Upper lobe of left lung (tissue), 4 donors: ENCODE results near the gene SSRP1.

Experiments
- EP300 ChIP-seq, 4 donors: sonication (generic); formaldehyde crosslinking; IDR thresholded peaks; one replicate each; pipeline ENCODE4 v1.5.1; 2017; ENCODE audit warnings: antibody characterized with exemption in 4 of 4, control low read depth in 2 of 4
- POLR2A ChIP-seq, 4 donors: fragments of 450-650 bp; IDR thresholded peaks; one replicate each; pipeline ENCODE4 v1.5.1; 2016 to 2017; ENCODE audit warnings: antibody characterized with exemption in 4 of 4, mild to moderate bottlenecking in 2 of 4
- POLR2AphosphoS5 ChIP-seq, 2 donors: sonication (generic); formaldehyde crosslinking; IDR thresholded peaks; one replicate each; pipeline ENCODE4 v1.5.1; 2017; ENCODE audit warnings: antibody characterized with exemption in 2 of 2
- TF ChIP-seq, protein P1 (sequence below), 6 experiments: fragments of 450-650 bp in 4 of 6; fragments of 200-600 bp in 2 of 6; sonication (generic) in 2 of 6; IDR thresholded peaks; one replicate each; pipeline ENCODE4 v1.5.1; 2016 to 2019; ENCODE audit warnings: antibody characterized with exemption in 6 of 6

DNA sequence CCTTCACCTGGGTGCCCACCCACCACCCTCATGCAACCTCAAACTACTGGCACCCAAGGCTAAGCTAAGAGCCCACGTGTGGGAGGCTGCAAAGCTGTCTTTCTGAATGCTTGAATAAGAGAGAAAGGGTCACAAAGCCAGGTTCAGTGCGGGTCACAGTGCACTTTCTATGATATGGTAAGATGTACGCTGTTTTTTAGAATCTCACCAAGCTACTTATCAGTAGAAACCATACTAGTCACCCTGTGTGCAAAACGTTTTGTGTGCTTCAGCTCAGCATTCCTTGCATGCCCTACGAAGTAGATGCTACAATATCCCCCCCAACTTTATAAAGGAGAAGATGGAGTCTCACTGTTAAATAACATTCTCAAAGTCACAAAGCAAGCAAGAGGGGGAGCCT is 17.3 kb upstream of the SSRP1 start:
- no peak for TF ChIP-seq POLR2AphosphoS5 (IDR thresholded peaks at IDR 0.05)
- TF ChIP-seq, protein P1, sequence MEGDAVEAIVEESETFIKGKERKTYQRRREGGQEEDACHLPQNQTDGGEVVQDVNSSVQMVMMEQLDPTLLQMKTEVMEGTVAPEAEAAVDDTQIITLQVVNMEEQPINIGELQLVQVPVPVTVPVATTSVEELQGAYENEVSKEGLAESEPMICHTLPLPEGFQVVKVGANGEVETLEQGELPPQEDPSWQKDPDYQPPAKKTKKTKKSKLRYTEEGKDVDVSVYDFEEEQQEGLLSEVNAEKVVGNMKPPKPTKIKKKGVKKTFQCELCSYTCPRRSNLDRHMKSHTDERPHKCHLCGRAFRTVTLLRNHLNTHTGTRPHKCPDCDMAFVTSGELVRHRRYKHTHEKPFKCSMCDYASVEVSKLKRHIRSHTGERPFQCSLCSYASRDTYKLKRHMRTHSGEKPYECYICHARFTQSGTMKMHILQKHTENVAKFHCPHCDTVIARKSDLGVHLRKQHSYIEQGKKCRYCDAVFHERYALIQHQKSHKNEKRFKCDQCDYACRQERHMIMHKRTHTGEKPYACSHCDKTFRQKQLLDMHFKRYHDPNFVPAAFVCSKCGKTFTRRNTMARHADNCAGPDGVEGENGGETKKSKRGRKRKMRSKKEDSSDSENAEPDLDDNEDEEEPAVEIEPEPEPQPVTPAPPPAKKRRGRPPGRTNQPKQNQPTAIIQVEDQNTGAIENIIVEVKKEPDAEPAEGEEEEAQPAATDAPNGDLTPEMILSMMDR (IDR thresholded peaks at IDR 0.05): no peak
- TF ChIP-seq POLR2A (IDR thresholded peaks at IDR 0.05): no peak
- TF ChIP-seq EP300 (IDR thresholded peaks at IDR 0.05): no peak
